HCT116 (cell line): ENCODE measurements around the gene GFI1B. TPM values are rescaled to one million over a fixed set of nuclear protein-coding genes. Genes with fewer than 3 reads are reported as not detected.

ENCODE experiments used
- ATAC-seq: fragments of 200-7000 bp; cut with Tn5 transposase; 2 replicates; pipeline ENCODE4 v1.9.1; 2020; ENCODE audit warnings: mild to moderate bottlenecking, moderate library complexity
- BruUV-seq: library from RNA; stranded (reverse); fragments of 400-500 nt; replicated peaks from 2 replicates; lab custom pipeline; 2021; lab: Mats Ljungman, UMichigan
- CTCF ChIA-PET: fragments of 300-600 bp; sonication (Branson Sonifier 250); formaldehyde crosslinking; loops from one replicate; lab custom pipeline; 2021; ENCODE audit warnings: antibody characterized with exemption; lab: Charles Lee
- POLR2A ChIA-PET: fragments of 300-600, 350-600 bp; sonication (Branson Sonifier 250); formaldehyde crosslinking; loops from one replicate; lab custom pipeline; 2021; ENCODE audit warnings: antibody characterized with exemption; lab: Charles Lee
- RAD21 ChIA-PET, 2 experiments: fragments of 300-600 bp; sonication (Branson Sonifier 250); formaldehyde crosslinking; loops; one replicate each; lab custom pipeline; 2023; ENCODE audit warnings: low total read pairs in 2 of 2; ENCODE audit not compliant: uncharacterized antibody in 2 of 2, unreplicated experiment in 2 of 2, low non-redundant PET in 1 of 2; lab: Charles Lee
- DNase-seq: peaks from one replicate; pipeline ENCODE4 v3.0.0-alpha.2; 2010; ENCODE audit warnings: low read depth, low spot score
- H2AFZ ChIP-seq: fragments of 200-600 bp; shearing (Covaris generic), sonication (generic); 2 replicates; pipeline ENCODE4 v1.6.1; 2017; ENCODE audit warnings: low read depth, mixed run types, mixed read lengths, antibody characterized with exemption, low read length; ENCODE audit not compliant: poor library complexity, severe bottlenecking
- H3K27ac ChIP-seq: 2 replicates; pipeline ENCODE4 v1.5.1; 2012; ENCODE audit warnings: low read depth, low read length
- H3K27me3 ChIP-seq: fragments of 200-600 bp; sonication (generic); 2 replicates; pipeline ENCODE4 v1.6.1; 2016; ENCODE audit warnings: mixed run types, low read length, mixed read lengths; ENCODE audit not compliant: insufficient read depth
- H3K36me3 ChIP-seq, 2 experiments: fragments of 200-500 bp in 1 of 2; fragments of 200-600 bp in 1 of 2; sonication (Bioruptor generic) in 1 of 2; sonication (generic) in 1 of 2; 2 replicates each; pipeline versions ENCODE4 v1.5.1 to v1.6.1; 2014 to 2016; ENCODE audit warnings: low read length in 2 of 2, inconsistent platforms in 1 of 2, mixed read lengths in 1 of 2, mixed run types in 1 of 2; ENCODE audit not compliant: insufficient read depth in 2 of 2, control insufficient read depth in 1 of 2
- H3K4me1 ChIP-seq, 2 experiments: fragments of 200-600 bp in 1 of 2; sonication (generic) in 1 of 2; 2 replicates each; pipeline versions ENCODE4 v1.5.1 to v1.6.1; 2012 to 2017; ENCODE audit warnings: low read length in 2 of 2, inconsistent platforms in 1 of 2, mild to moderate bottlenecking in 1 of 2, mixed read lengths in 1 of 2, mixed run types in 1 of 2, moderate library complexity in 1 of 2; ENCODE audit not compliant: insufficient read depth in 2 of 2, control insufficient read depth in 1 of 2
- H3K4me2 ChIP-seq: fragments of 200-600 bp; sonication (generic); 2 replicates; pipeline ENCODE4 v1.6.1; 2017; ENCODE audit warnings: mixed run types, low read length, mixed read lengths
- H3K4me3 ChIP-seq, 2 experiments: fragments of 200-600 bp in 1 of 2; sonication (generic) in 1 of 2; replicated peaks in 1 of 2; 2 replicates each; pipeline ENCODE4 v1.5.1; 2011 to 2016; ENCODE audit warnings: low read length in 2 of 2, control low read depth in 1 of 2, low read depth in 1 of 2, mild to moderate bottlenecking in 1 of 2, mixed read lengths in 1 of 2, mixed run types in 1 of 2
- H3K79me2 ChIP-seq: fragments of 200-600 bp; sonication (generic); 2 replicates; pipeline ENCODE4 v1.6.1; 2017; ENCODE audit warnings: mild to moderate bottlenecking, mixed run types, low read length, moderate library complexity, mixed read lengths; ENCODE audit not compliant: insufficient read depth
- H3K9ac ChIP-seq: fragments of 200-600 bp; sonication (generic); 2 replicates; pipeline ENCODE4 v1.6.1; 2016; ENCODE audit warnings: low read length, mixed read lengths
- H3K9me2 ChIP-seq: fragments of 200-600 bp; sonication (generic), shearing (Covaris generic); 2 replicates; pipeline ENCODE4 v1.6.1; 2017; ENCODE audit warnings: mixed run types, mild to moderate bottlenecking, moderate library complexity; ENCODE audit not compliant: insufficient read depth
- H3K9me3 ChIP-seq, 2 experiments: fragments of 200-500 bp in 1 of 2; fragments of 200-600 bp in 1 of 2; sonication (Bioruptor generic) in 1 of 2; sonication (generic) in 1 of 2; 2 replicates each; pipeline ENCODE4 v1.6.1; 2014 to 2017; ENCODE audit warnings: low read length in 2 of 2, mixed read lengths in 2 of 2, inconsistent platforms in 1 of 2, low read depth in 1 of 2, mild to moderate bottlenecking in 1 of 2, mixed run types in 1 of 2, moderate library complexity in 1 of 2; ENCODE audit not compliant: control insufficient read depth in 1 of 2, insufficient read depth in 1 of 2
- H4K20me1 ChIP-seq: fragments of 200-600 bp; sonication (generic), shearing (Covaris generic); 2 replicates; pipeline ENCODE4 v1.6.1; 2017; ENCODE audit warnings: mixed run types, mild to moderate bottlenecking, moderate library complexity; ENCODE audit not compliant: insufficient read depth
- EGR1 ChIP-seq: IDR thresholded peaks from 2 replicates; pipeline ENCODE4 v1.6.1; 2012; ENCODE audit warnings: low read depth
- ELF1 ChIP-seq: IDR thresholded peaks from 2 replicates; pipeline ENCODE4 v1.6.1; 2012; ENCODE audit warnings: low read depth, borderline replicate concordance
- FOSL1 ChIP-seq: IDR thresholded peaks from 2 replicates; pipeline ENCODE4 v1.6.1; 2012; ENCODE audit warnings: low read depth
- JUND ChIP-seq: IDR thresholded peaks from 2 replicates; pipeline ENCODE4 v1.6.1; 2012
- ZFX ChIP-seq: fragments of 450-650 bp; IDR thresholded peaks from 2 replicates; pipeline ENCODE4 v1.6.1; 2017
- ZNF274 ChIP-seq: fragments of 200-500 bp; sonication (Bioruptor generic); IDR thresholded peaks from 2 replicates; pipeline ENCODE4 v1.6.1; 2014; ENCODE audit warnings: mild to moderate bottlenecking, low read depth, low read length, inconsistent platforms
- intact Hi-C: fragments of 100-400 bp; cut with micrococcal nuclease; formaldehyde crosslinking; loops from 2 replicates; pipeline ENCODE4 v1.10.0; 2022
- total RNA-seq: library from RNA; stranded (reverse); gene quantifications from one replicate; pipeline ENCODE4 v1.2.1, GENCODE V29; 2021; ENCODE audit not compliant: unreplicated experiment
- TF ChIP-seq, protein P1 (sequence below): IDR thresholded peaks from 2 replicates; pipeline ENCODE4 v1.6.1; 2012; ENCODE audit warnings: low read depth
- TF ChIP-seq, protein P2 (sequence below): IDR thresholded peaks from 2 replicates; pipeline ENCODE4 v1.6.1; 2012

Gene GFI1B
- total RNA-seq, 1 experiment from 2014 or later = 0.20 TPM

DNA sequence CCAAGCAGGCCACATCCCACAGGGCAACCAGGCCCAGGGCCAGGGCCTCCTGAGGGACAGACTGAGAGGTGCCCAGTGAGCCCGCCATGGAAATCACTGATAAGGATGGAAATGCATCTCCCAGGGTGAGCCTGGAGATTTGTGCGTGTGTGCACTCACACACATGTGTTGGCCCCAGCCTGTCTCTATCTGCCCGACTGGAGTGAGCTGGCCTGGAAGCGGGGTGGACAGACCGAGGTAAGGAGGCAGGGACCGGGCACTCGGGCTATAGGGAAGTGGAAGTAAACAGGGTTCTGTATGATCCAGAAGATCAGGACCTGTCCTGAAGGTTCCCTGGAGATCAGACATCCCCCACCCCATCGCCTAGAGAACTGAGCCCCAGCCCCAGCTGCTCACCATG, 17.4 kb downstream of the GFI1B start:
- intact Hi-C loops = no loop called here
- ChIA-PET RAD21 (no interaction called here), CTCF (no interaction called here)

DNA sequence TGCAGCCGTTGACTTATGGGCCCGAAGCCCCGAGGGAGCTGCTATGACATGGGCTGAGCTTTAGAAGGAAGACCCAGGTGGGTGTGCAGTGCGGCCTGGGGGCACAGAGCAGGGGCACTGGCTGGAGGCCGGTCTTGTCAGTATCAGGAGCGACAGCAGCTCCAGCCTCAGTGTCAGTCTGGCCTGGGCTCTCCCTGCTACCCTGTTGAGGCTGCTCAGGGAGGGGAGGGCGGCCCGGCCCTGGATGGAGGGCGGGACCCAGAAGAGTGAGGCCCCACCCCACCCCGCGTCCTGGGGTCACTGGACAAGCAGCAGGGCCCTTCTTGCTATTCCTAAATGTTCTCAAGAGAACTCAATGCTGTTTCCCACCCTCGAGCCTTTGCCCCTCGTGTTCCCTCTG, 18.0 kb downstream of the GFI1B start:
- no peaks in the 10 kb centered on the region for H3K79me2 ChIP-seq
- no peaks in the 10 kb centered on the region for H4K20me1 ChIP-seq
- no peak overlapping the region for H3K4me3 ChIP-seq
- H3K4me1 ChIP-seq = peaks cover 0 to 5% of the 10 kb centered on the region in 2 experiments; a peak in 2 of 4 replicates
- H3K9ac ChIP-seq = no peak overlapping the region
- intact Hi-C loops = no loop called here
- no peak overlapping the region for H3K27ac ChIP-seq
- H3K9me2 ChIP-seq = no peaks in the 10 kb centered on the region
- no TSS peak for BruUV-seq
- TF ChIP-seq, protein P1, sequence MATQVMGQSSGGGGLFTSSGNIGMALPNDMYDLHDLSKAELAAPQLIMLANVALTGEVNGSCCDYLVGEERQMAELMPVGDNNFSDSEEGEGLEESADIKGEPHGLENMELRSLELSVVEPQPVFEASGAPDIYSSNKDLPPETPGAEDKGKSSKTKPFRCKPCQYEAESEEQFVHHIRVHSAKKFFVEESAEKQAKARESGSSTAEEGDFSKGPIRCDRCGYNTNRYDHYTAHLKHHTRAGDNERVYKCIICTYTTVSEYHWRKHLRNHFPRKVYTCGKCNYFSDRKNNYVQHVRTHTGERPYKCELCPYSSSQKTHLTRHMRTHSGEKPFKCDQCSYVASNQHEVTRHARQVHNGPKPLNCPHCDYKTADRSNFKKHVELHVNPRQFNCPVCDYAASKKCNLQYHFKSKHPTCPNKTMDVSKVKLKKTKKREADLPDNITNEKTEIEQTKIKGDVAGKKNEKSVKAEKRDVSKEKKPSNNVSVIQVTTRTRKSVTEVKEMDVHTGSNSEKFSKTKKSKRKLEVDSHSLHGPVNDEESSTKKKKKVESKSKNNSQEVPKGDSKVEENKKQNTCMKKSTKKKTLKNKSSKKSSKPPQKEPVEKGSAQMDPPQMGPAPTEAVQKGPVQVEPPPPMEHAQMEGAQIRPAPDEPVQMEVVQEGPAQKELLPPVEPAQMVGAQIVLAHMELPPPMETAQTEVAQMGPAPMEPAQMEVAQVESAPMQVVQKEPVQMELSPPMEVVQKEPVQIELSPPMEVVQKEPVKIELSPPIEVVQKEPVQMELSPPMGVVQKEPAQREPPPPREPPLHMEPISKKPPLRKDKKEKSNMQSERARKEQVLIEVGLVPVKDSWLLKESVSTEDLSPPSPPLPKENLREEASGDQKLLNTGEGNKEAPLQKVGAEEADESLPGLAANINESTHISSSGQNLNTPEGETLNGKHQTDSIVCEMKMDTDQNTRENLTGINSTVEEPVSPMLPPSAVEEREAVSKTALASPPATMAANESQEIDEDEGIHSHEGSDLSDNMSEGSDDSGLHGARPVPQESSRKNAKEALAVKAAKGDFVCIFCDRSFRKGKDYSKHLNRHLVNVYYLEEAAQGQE = no peak
- TF ChIP-seq FOSL1 (no peak), EGR1 (no peak), ZNF274 (no peak)
- TF ChIP-seq, protein P2, sequence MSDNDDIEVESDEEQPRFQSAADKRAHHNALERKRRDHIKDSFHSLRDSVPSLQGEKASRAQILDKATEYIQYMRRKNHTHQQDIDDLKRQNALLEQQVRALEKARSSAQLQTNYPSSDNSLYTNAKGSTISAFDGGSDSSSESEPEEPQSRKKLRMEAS = no peak
- TF ChIP-seq, all 23 proteins: peak for 0
- DNase-seq = no peak
- Histone ChIP-seq H2AFZ (no peak overlapping the region), H3K27me3 (peaks cover 7% of the 10 kb centered on the region; the same call in 1 of the 2 replicates), H3K9me3 (no peaks in the 10 kb centered on the region), H3K4me2 (no peak overlapping the region), H3K36me3 (no peaks in the 10 kb centered on the region)
- ATAC-seq = no peak
- RAD21 ChIA-PET = no interaction called here
- POLR2A ChIA-PET = no interaction called here
- CTCF ChIA-PET = no interaction called here

More for the DNA sequence above, 17.4 kb downstream of the GFI1B start:
- no TSS peak for BruUV-seq
- no peak for TF ChIP-seq ZNF274
- TF ChIP-seq ELF1 = no peak
- TF ChIP-seq ZFX = no peak
- no peak for TF ChIP-seq JUND
- H3K79me2 ChIP-seq = no peaks in the 10 kb centered on the region
- peaks cover 0 to 5% of the 10 kb centered on the region in 2 experiments; a peak in 2 of 4 replicates for H3K4me1 ChIP-seq
- H3K27me3 ChIP-seq = peaks cover 7% of the 10 kb centered on the region; the same call in 1 of the 2 replicates
- POLR2A ChIA-PET = no interaction called here
- H3K9me2 ChIP-seq = no peaks in the 10 kb centered on the region
- no peak overlapping the region for H2AFZ ChIP-seq
- no peak overlapping the region for H3K27ac ChIP-seq
- H3K4me2 ChIP-seq = no peak overlapping the region
- H3K9me3 ChIP-seq = no peaks in the 10 kb centered on the region
- no peaks in the 10 kb centered on the region for H3K36me3 ChIP-seq
- H3K4me3 ChIP-seq = no peak overlapping the region
- no peaks in the 10 kb centered on the region for H4K20me1 ChIP-seq
- no peak overlapping the region for H3K9ac ChIP-seq
- DNase-seq = no peak
- ATAC-seq = no peak
